MG63 (cell line): ENCODE results near the gene CDH18. TPM values are rescaled to one million over a fixed set of nuclear protein-coding genes. Genes with fewer than 3 reads are reported as not detected.

Experiments used
- DNase-seq: peaks from one replicate; pipeline ENCODE4 v3.0.0-alpha.2; 2020
- H3K27me3 ChIP-seq: fragments of 250-450 bp; sonication (Bioruptor Pico); 2 replicates; pipeline ENCODE4 v1.5.1; 2020; ENCODE audit warnings: mild to moderate bottlenecking, moderate library complexity
- H3K36me3 ChIP-seq: fragments of 250-450 bp; sonication (Bioruptor Pico); 2 replicates; pipeline ENCODE4 v1.5.1; 2020; ENCODE audit warnings: mild to moderate bottlenecking, moderate library complexity
- H3K4me3 ChIP-seq: fragments of 250-450 bp; sonication (Bioruptor Pico); 2 replicates; pipeline ENCODE4 v1.5.1; 2020; ENCODE audit warnings: mild to moderate bottlenecking, moderate library complexity
- H3K9me3 ChIP-seq: fragments of 250-450 bp; sonication (Bioruptor Pico); 2 replicates; pipeline ENCODE4 v1.5.1; 2020; ENCODE audit warnings: mild to moderate bottlenecking, moderate library complexity
- total RNA-seq: library from RNA; depleted of rRNA; stranded (reverse); fragments of >200 nt; shearing (Covaris generic); gene quantifications from 2 replicates; pipeline ENCODE4 v1.2.3, GENCODE V29; 2014; ENCODE audit warnings: low replicate concordance

The CDH18 gene
- total RNA-seq, 1 experiment from 2014 or later = 18.8 TPM

GRCh38 chr5:19900269-19900668, 87.7 kb downstream of the CDH18 start:
- DNase-seq = no peak
- Histone ChIP-seq H3K27me3 (no peaks in the 10 kb centered on the region), H3K4me3 (no peak overlapping the region), H3K9me3 (no peaks in the 10 kb centered on the region), H3K36me3 (no peaks in the 10 kb centered on the region)

DNA sequence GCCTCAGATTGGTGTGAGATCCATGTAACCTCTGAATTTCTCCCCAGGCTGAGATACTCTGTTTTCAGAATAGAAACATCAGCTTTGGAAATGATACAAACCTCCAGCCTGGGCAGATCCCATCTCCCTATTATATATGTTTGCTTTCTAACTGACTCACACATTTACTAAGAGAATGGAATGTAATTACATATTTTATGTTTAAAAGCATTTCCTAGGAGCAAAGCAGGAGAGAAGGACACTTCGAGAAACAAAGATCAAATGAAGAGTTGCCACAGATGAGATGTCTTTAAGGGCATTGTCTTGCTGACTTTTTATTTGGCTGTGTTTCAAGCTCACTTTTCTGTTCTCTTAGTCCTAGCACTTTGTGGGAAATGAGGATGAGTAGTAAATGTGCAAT, 96.3 kb downstream of the CDH18 start:
- DNase-seq = peak; percentile 55
- Histone ChIP-seq H3K27me3 (no peaks in the 10 kb centered on the region), H3K9me3 (no peaks in the 10 kb centered on the region), H3K36me3 (no peaks in the 10 kb centered on the region; the same call in 1 of the 2 replicates), H3K4me3 (no peak overlapping the region)

- Histone ChIP-seq H3K27me3 (no peaks in the 10 kb centered on the region), H3K9me3 (no peaks in the 10 kb centered on the region), H3K36me3 (no peaks in the 10 kb centered on the region), H3K4me3 (no peak overlapping the region)
- peak; percentile 59 for DNase-seq
Observed at GRCh38 chr5:19886123-19886917, 101.7 kb downstream of the CDH18 start.

DNA sequence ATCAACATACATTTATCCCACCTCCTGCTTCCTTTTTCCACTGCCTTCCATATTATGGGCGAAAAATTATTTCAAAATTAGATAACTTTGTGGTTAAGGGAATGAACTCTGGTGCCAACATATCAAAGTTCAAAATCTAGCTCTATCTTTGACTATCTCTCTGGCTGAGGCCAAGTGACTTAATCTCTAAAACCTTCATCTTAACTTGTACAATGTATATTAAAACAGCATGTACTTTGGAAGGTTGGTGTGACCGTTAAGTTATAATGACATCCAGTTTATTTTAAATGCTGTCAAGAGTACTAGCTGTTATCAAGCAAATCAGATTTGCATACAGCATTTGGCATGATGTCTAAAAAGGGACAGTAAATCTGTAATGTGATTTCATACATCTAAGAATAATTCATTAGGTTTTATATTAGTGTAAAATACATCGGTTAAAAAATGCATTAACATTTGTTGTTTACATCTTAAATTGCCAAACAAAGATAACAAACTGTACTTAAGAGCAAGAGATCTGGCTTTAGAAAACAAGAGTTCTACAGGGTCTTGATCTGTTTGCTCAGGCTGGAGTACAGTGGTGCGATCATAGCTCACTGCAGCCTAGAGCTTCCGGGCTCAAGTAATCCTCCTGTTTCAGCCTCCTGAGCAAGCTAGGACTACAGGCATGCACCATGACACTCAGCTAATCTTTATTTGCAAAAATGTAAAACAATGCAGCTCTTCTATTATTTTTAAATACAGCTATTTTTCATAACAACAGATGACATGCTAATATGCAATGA, 102.8 kb downstream of the CDH18 start:
- Histone ChIP-seq H3K4me3 (no peak overlapping the region), H3K36me3 (no peaks in the 10 kb centered on the region), H3K27me3 (no peaks in the 10 kb centered on the region), H3K9me3 (no peaks in the 10 kb centered on the region)
- DNase-seq = no peak

DNA sequence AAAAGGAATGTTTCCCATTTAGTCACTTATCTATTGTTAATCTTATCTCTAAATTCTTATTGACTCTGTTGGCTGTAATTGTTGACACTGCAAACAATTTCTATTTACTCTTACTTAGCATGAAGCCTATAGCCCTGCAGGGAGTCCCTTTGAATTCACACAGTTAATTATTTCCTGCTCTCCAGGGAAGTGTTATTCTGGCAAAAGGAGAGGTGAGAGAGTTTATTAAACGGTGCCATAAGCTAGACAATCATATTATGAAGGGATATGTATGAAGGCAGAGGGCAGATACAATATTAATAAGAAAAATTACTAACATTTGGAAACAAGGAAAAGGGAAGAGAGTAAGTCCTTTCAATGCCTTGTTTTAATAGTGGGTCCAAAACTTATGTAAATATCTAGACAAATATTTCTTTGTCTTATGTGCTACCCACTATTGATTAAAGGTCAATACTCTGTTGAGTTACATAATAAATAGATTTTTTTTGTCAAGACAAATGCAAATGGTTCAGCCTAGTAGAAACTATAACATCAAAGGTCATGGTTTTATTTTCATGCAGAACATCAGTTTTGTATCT, 107.1 kb downstream of the CDH18 start:
- Histone ChIP-seq H3K36me3 (no peaks in the 10 kb centered on the region; the same call in 1 of the 2 replicates), H3K4me3 (no peak overlapping the region), H3K27me3 (no peaks in the 10 kb centered on the region), H3K9me3 (no peaks in the 10 kb centered on the region)
- no peak for DNase-seq

DNA sequence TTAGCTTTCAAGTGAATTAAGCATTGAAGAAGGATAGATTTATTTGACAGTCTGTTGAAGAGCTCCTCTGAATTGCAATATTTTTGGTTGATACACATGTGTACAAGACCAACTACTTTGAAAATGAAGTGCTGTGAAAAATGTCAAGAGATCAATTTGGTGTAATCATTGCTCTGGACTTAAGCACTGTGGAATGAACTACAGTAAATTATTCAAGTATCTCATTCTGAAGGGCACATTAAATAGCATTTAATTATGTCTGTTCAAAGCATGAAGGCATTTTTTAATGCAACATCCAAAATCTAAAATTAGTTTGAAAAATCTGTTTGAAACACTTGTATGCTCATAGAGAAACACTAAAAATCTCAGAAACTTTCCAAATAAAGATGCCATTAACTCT, 107.5 kb downstream of the CDH18 start:
- Histone ChIP-seq H3K27me3 (no peaks in the 10 kb centered on the region), H3K36me3 (no peaks in the 10 kb centered on the region; the same call in 1 of the 2 replicates), H3K4me3 (no peak overlapping the region), H3K9me3 (no peaks in the 10 kb centered on the region)
- DNase-seq = no peak

DNA sequence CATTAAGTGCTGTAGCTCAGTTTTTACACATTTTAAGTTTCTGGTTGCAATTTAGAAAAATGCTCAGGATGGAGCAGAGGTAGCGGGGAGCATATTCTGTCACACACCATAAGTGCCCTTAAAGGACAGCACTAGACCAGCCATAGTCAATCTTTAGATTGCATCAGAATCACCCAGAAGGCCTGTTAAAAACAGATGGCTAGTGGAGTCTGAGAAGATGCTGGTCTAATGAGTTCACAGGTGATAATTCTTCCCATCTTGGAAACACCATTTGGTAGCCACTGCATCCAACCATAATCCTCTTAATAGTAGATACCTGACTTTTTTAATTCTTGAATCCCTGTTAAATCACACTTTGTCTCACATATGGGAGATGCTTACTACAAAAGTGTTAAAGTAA, 113.2 kb downstream of the CDH18 start:
- DNase-seq = no peak
- Histone ChIP-seq H3K9me3 (peaks cover 3% of the 10 kb centered on the region; the same call in 1 of the 2 replicates), H3K36me3 (no peaks in the 10 kb centered on the region; the same call in 1 of the 2 replicates), H3K27me3 (no peaks in the 10 kb centered on the region), H3K4me3 (no peak overlapping the region)

GRCh38 chr5:19866090-19866450, 121.9 kb downstream of the CDH18 start:
- Histone ChIP-seq H3K36me3 (no peaks in the 10 kb centered on the region), H3K4me3 (peak overlapping the region; percentile 15), H3K27me3 (no peaks in the 10 kb centered on the region), H3K9me3 (no peaks in the 10 kb centered on the region)
- no peak for DNase-seq

- Histone ChIP-seq H3K4me3 (peak overlapping the region; percentile 15), H3K9me3 (no peaks in the 10 kb centered on the region), H3K36me3 (no peaks in the 10 kb centered on the region), H3K27me3 (no peaks in the 10 kb centered on the region)
- no peak for DNase-seq
Observed at GRCh38 chr5:19865336-19866089, 122.5 kb downstream of the CDH18 start.

DNA sequence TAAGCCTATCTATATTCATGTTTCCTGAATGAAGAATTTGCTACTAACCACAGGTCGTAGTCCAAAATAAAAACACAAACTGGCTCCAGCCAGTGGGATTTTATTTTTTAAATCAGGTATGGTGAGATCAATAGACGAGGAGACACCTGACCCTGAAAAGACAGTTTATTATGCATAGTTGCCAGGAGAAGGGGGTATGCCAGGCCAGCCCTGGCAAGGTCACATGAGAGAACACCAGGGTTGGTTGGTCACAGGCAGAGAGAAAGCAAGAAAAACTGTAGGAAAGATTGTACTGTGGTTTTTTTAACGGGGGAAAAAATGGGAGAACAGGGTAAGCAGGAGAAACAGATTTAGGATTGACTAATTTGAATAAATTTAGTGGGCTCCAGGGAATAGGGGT, 125.3 kb downstream of the CDH18 start:
- H3K36me3 ChIP-seq = no peaks in the 10 kb centered on the region
- no peak overlapping the region for H3K4me3 ChIP-seq
- peaks cover 8% of the 10 kb centered on the region for H3K9me3 ChIP-seq
- H3K27me3 ChIP-seq = no peaks in the 10 kb centered on the region
- no peak for DNase-seq

DNA sequence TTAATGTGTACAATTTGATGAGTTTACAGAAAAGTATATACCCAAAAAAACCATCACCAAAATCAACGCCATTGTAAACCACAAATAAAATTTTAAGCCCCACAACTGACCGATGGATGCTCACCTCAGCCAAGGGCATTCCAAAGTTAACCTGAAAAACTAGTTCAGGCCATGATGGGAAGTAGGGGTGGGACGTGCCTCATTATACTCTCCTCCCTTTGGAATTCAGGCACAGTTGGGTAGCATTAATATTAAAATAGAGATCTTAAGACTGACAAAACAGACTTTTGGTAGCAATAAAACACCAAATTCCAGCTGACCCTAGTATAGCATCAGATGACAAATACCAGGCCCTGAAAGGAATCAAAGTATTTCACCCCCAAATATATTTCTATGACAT, 129.0 kb downstream of the CDH18 start:
- no peak overlapping the region for H3K4me3 ChIP-seq
- peaks cover 20% of the 10 kb centered on the region for H3K9me3 ChIP-seq
- H3K27me3 ChIP-seq = no peaks in the 10 kb centered on the region
- DNase-seq = no peak
- H3K36me3 ChIP-seq = peaks cover 7% of the 10 kb centered on the region; the same call in 1 of the 2 replicates

DNA sequence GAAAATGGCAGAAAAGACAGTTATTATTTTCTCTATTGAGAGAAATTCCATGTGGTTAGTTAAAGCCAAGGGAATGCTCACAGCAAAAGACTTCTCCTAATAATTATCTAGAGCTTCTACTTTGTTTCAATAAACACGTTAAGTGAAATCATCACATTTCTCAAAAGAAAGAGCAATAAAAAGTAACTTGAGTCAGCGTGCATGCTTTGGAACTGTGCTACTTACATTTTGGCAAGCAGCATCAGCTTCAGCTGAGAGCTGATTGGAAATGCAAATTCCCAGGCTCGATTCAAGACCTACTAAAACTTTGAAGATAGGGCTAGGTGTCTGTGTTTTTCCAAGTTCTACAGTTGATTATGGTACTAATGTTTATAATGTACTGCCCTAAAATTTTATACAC, 132.1 kb downstream of the CDH18 start:
- H3K9me3 ChIP-seq = peaks cover 20% of the 10 kb centered on the region
- H3K36me3 ChIP-seq = peaks cover 17% of the 10 kb centered on the region; the same call in 1 of the 2 replicates
- DNase-seq = peak; percentile 58
- no peak overlapping the region for H3K4me3 ChIP-seq
- H3K27me3 ChIP-seq = no peaks in the 10 kb centered on the region

- Histone ChIP-seq H3K36me3 (peaks cover 17% of the 10 kb centered on the region; the same call in 1 of the 2 replicates), H3K4me3 (no peak overlapping the region), H3K27me3 (no peaks in the 10 kb centered on the region), H3K9me3 (peaks cover 20% of the 10 kb centered on the region)
- DNase-seq = no peak
Observed at GRCh38 chr5:19855453-19855852, 132.5 kb downstream of the CDH18 start.

- Histone ChIP-seq H3K9me3 (peaks cover 20% of the 10 kb centered on the region), H3K27me3 (no peaks in the 10 kb centered on the region), H3K4me3 (no peak overlapping the region), H3K36me3 (peaks cover 17% of the 10 kb centered on the region; the same call in 1 of the 2 replicates)
- no peak for DNase-seq
Observed at GRCh38 chr5:19855031-19855430, 133.0 kb downstream of the CDH18 start.

DNA sequence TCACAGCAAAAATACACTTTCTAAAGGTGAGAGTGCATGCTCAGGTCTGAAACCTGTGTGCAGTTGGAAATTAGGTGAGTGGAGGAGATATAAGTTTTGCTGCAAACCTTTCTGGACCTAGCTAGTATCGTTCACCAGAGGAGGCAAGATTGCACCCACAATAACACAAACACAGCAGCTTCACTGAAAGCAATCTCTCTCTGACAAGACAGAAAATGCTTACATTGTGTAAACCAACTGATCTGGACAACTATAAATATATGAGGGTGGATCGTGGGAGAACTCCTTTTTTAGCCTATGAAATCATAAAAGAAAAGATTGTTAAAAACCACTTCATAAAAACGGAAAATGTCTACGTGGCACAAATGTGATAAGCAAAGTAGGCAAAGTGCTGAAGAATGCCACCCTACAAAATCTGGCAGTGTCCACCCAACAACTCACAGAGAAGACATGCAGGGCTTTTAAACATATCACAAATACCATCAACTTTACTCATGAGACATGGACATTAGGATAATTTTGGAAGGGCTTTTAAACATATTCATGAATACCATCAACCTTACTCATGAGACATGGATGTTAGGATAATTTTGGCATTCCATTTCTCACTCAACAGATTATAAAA, 134.3 kb downstream of the CDH18 start:
- no peak overlapping the region for H3K4me3 ChIP-seq
- peak; percentile 88 for DNase-seq

GRCh38 chr5:19837536-19838174, 150.3 kb downstream of the CDH18 start:
- H3K27me3 ChIP-seq = no peaks in the 10 kb centered on the region
- DNase-seq = no peak
- no peak overlapping the region for H3K4me3 ChIP-seq
- peaks cover 19% of the 10 kb centered on the region; the same call in 1 of the 2 replicates for H3K9me3 ChIP-seq
- no peaks in the 10 kb centered on the region; the same call in 1 of the 2 replicates for H3K36me3 ChIP-seq

More for the DNA sequence above, 134.3 kb downstream of the CDH18 start:
- Histone ChIP-seq H3K9me3 (peaks cover 20% of the 10 kb centered on the region), H3K27me3 (no peaks in the 10 kb centered on the region), H3K36me3 (peaks cover 17% of the 10 kb centered on the region; the same call in 1 of the 2 replicates)
